Adrenal gland (tissue), 12 donors: ENCODE data around the gene TTYH3. TPM values are rescaled to one million over a fixed set of nuclear protein-coding genes. Genes with fewer than 3 reads are reported as not detected.
"Not testable (repeated sequence)": the region's sequence is repeated elsewhere in the genome, so short reads cannot be mapped to it uniquely, and the experiment has no call there.

Experiments
- DNase-seq, 7 donors: peaks; one replicate each; pipeline ENCODE4 v3.0.0-alpha.2; 2019 to 2020
- H3K27ac ChIP-seq, 5 donors: fragments of 200-600 bp; sonication (generic) in 4 of 5; 1 replicate in 3 of 5; 2 replicates in 2 of 5; pipeline versions ENCODE4 v1.5.1 to v1.8.0; 2016 to 2020; ENCODE audit warnings: mild to moderate bottlenecking in 1 of 5
- H3K27me3 ChIP-seq: fragments of 200-600 bp; 2 replicates; pipeline ENCODE4 v1.8.0; 2021
- H3K36me3 ChIP-seq, 2 donors: fragments of 200-600 bp; replicated peaks in 1 of 2; 1 replicate in 1 of 2; 2 replicates in 1 of 2; pipeline versions ENCODE4 v1.5.1 to v1.8.0; 2018 to 2022
- H3K4me1 ChIP-seq, 2 donors: fragments of 200-600 bp; replicated peaks in 1 of 2; 1 replicate in 1 of 2; 2 replicates in 1 of 2; pipeline versions ENCODE4 v1.5.1 to v1.8.0; 2018 to 2021
- H3K4me3 ChIP-seq, 4 donors: fragments of 200-600 bp; sonication (generic) in 3 of 4; one replicate each; pipeline ENCODE4 v1.5.1; 2016 to 2018
- H3K9me3 ChIP-seq, 3 donors: fragments of 200-600 bp; sonication (generic) in 1 of 3; replicated peaks in 1 of 3; 1 replicate in 2 of 3; 2 replicates in 1 of 3; pipeline versions ENCODE4 v1.5.1 to v1.8.0; 2016 to 2021
- CTCF ChIP-seq, 6 experiments: fragments of 450-650 bp in 4 of 6; fragments of 200-600 bp in 2 of 6; sonication (generic) in 1 of 6; IDR thresholded peaks; 1 replicate in 5 of 6; 2 replicates in 1 of 6; pipeline versions ENCODE4 v1.5.1 to v1.8.0; 2016 to 2021; ENCODE audit warnings: antibody characterized with exemption in 6 of 6, mild to moderate bottlenecking in 2 of 6, moderate library complexity in 1 of 6
- POLR2A ChIP-seq, 2 donors: fragments of 450-650 bp; IDR thresholded peaks; one replicate each; pipeline ENCODE4 v1.6.1; 2017; ENCODE audit warnings: antibody characterized with exemption in 2 of 2, mild to moderate bottlenecking in 2 of 2, moderate library complexity in 1 of 2
- WGBS, 4 donors: extraction: QIAGEN DNeasy Blood & Tissue Kit in 2 of 4; methylation state at CpG; one replicate each; pipeline versions ENCODE4 v1.1.5 to v1.1.7; 2013 to 2017; 5-methylcytosine and 5-hydroxymethylcytosine counted together
- intact Hi-C, 2 donors: fragments of 100-400 bp; cut with DNase I; formaldehyde crosslinking; loops; one replicate each; pipeline versions ENCODE4 v1.14.1 to v1.15.0; 2022 to 2023
- polyA plus RNA-seq, 3 donors: library from polyadenylated mRNA; stranded (reverse); fragments of 200-250 nt in 2 of 3; fragments of 350-450 nt in 1 of 3; fragmentation: Illumina TruSeq in 1 of 3; extraction: RNeasy Lipid Tissue Mini Kit (QIAGEN cat#74804) in 1 of 3; gene quantifications; one replicate each; pipeline ENCODE4 v1.2.3, GENCODE V29; 2013 to 2014
- total RNA-seq, 9 donors: library from RNA; depleted of rRNA in 4 of 9; stranded (reverse); fragments of >200 nt in 4 of 9; fragments of 120-200 nt in 1 of 9; fragmentation: NEBNext Ultra II Directional in 1 of 9; extraction: Animal tissue kit (Norgen Biotek cat#: 25700) in 1 of 9; gene quantifications; one replicate each; pipeline versions ENCODE4 v1.1.0 to v1.2.4, GENCODE V29; 2013 to 2023
- donor health status: healthy with polysubstance abuse.
- donor health status: Bipolar disorder and iron deficiency.
- donor health status: DM: yes; HTN: yes; CAD: no.
- donor health status: DM: no; HTN: no; CAD: no.
- donor health status: DM: no; HTN: no; CAD: no.
- donor health status: DM: yes; HTN: yes; CAD: no.

TTYH3 gene
- total and polyA plus RNA-seq, 12 donors = 5.2 to 86.3 (median 53.2) TPM

- H3K27me3 ChIP-seq = peaks cover 37% of the 10 kb centered on the region
- no peaks in the 10 kb centered on the region for H3K9me3 ChIP-seq
- H3K4me3 ChIP-seq = no peak overlapping the region
- intact Hi-C loops = loop anchor here (5.0 to 10.0 kb wide), 3 partner anchors 77 to 215 kb away; partner anchors contain the start of gene GRIFIN (in 1 of the 2)
- H3K4me1 ChIP-seq = peaks cover 0 to 14% of the 10 kb centered on the region in 2 donors
- DNase-seq = no peak
- TF ChIP-seq POLR2A (IDR thresholded peaks at IDR 0.05) (no peak), CTCF (IDR thresholded peaks at IDR 0.05) (no peak)
- no peaks in the 10 kb centered on the region for H3K36me3 ChIP-seq
- WGBS, 4 donors = 54 to 63% (median 59%) methylated on average over 8 to 16 of the region's 16 CpGs
- H3K27ac ChIP-seq = no peak overlapping the region
Observed at GRCh38 chr7:2689343-2689847, 57.6 kb downstream of the TTYH3 start.

- Histone ChIP-seq H3K9me3 (no peaks in the 10 kb centered on the region), H3K27me3 (peaks cover 37% of the 10 kb centered on the region), H3K4me3 (no peak overlapping the region), H3K36me3 (no peaks in the 10 kb centered on the region), H3K4me1 (peaks cover 0 to 14% of the 10 kb centered on the region in 2 donors), H3K27ac (no peak overlapping the region)
- TF ChIP-seq CTCF (IDR thresholded peaks at IDR 0.05) (no peak), POLR2A (IDR thresholded peaks at IDR 0.05) (no peak)
- WGBS, 4 donors = 59 to 82% (median 71%) methylated on average over 20 to 23 of the region's 23 CpGs
- intact Hi-C loops = loop anchor here (5.0 to 10.0 kb wide), 3 partner anchors 78 to 215 kb away; partner anchors contain the start of gene GRIFIN (in 1 of the 2)
- DNase-seq = no peak
Observed at GRCh38 chr7:2689951-2690705, 58.3 kb downstream of the TTYH3 start.

- Histone ChIP-seq H3K27ac (no peak overlapping the region), H3K9me3 (no peaks in the 10 kb centered on the region), H3K4me3 (no peak overlapping the region), H3K4me1 (peaks cover 0 to 14% of the 10 kb centered on the region in 2 donors), H3K27me3 (peaks cover 33% of the 10 kb centered on the region), H3K36me3 (no peaks in the 10 kb centered on the region)
- TF ChIP-seq CTCF (IDR thresholded peaks at IDR 0.05) = no peak
- TF ChIP-seq POLR2A (IDR thresholded peaks at IDR 0.05) = no peak
- 75 to 81% (median 77%) methylated on average over 18 of the region's 18 CpGs for WGBS, 4 donors
- intact Hi-C loops = no loop called here
- DNase-seq = no peak
Observed at GRCh38 chr7:2691011-2691707, 59.4 kb downstream of the TTYH3 start.

GRCh38 chr7:2691932-2692439 is 60.2 kb downstream of the TTYH3 start:
- H3K27ac ChIP-seq, H3K9me3 ChIP-seq, intact Hi-C loops, H3K36me3 ChIP-seq, DNase-seq, H3K4me3 ChIP-seq: not testable (repeated sequence)
- WGBS, 4 donors = 89 to 93% (median 91%) methylated on average over 21 to 23 of the region's 23 CpGs
- Histone ChIP-seq H3K4me1 (peaks cover 0 to 14% of the 10 kb centered on the region in 2 donors), H3K27me3 (peaks cover 25% of the 10 kb centered on the region)
